Sigmoid colon (tissue), 7 donors: Measurements from ENCODE around the gene ZNF207. TPM values are rescaled to one million over a fixed set of nuclear protein-coding genes. Genes with fewer than 3 reads are reported as not detected.

Experiments
- DNase-seq: peaks from one replicate; pipeline ENCODE4 v3.0.0-alpha.2; 2019
- H3K27ac ChIP-seq, 4 donors: fragments of 200-600 bp; sonication (generic); one replicate each; pipeline ENCODE4 v1.5.1; 2016 to 2019; ENCODE audit warnings: mild to moderate bottlenecking in 1 of 4
- H3K27me3 ChIP-seq, 3 donors: fragments of 200-600 bp; sonication (generic); one replicate each; pipeline ENCODE4 v1.5.1; 2019; ENCODE audit warnings: mild to moderate bottlenecking in 1 of 3
- H3K36me3 ChIP-seq, 4 donors: fragments of 200-600 bp; sonication (generic); one replicate each; pipeline ENCODE4 v1.5.1; 2016 to 2019
- H3K4me1 ChIP-seq, 4 donors: fragments of 200-600 bp; sonication (generic); one replicate each; pipeline ENCODE4 v1.5.1; 2017 to 2019
- H3K4me3 ChIP-seq, 4 donors: fragments of 200-600 bp; sonication (generic); one replicate each; pipeline ENCODE4 v1.5.1; 2017 to 2019; ENCODE audit warnings: mild to moderate bottlenecking in 2 of 4, moderate library complexity in 1 of 4
- H3K9me3 ChIP-seq, 4 donors: fragments of 200-600 bp in 3 of 4; sonication (generic) in 3 of 4; one replicate each; pipeline versions ENCODE4 v1.5.1 to v1.6.1; 2013 to 2019
- CTCF ChIP-seq, 4 experiments: fragments of 450-650 bp in 3 of 4; fragments of 200-600 bp in 1 of 4; IDR thresholded peaks; one replicate each; pipeline ENCODE4 v1.5.1; 2016 to 2019; ENCODE audit warnings: antibody characterized with exemption in 4 of 4, mild to moderate bottlenecking in 3 of 4, moderate library complexity in 2 of 4
- EP300 ChIP-seq, 4 donors: sonication (generic); formaldehyde crosslinking; IDR thresholded peaks; one replicate each; pipeline ENCODE4 v1.6.1; 2017; ENCODE audit warnings: antibody characterized with exemption in 4 of 4
- POLR2A ChIP-seq, 2 donors: fragments of 450-650 bp; IDR thresholded peaks; one replicate each; pipeline ENCODE4 v1.6.1; 2016; ENCODE audit warnings: antibody characterized with exemption in 2 of 2, mild to moderate bottlenecking in 2 of 2, moderate library complexity in 2 of 2
- POLR2AphosphoS5 ChIP-seq, 4 donors: sonication (generic); formaldehyde crosslinking; IDR thresholded peaks; one replicate each; pipeline ENCODE4 v1.6.1; 2017; ENCODE audit warnings: antibody characterized with exemption in 4 of 4
- WGBS, 2 donors: extraction: QIAGEN DNeasy Blood & Tissue Kit; methylation state at CpG; one replicate each; pipeline ENCODE4 v1.1.7; 2013; 5-methylcytosine and 5-hydroxymethylcytosine counted together
- intact Hi-C: fragments of 100-400 bp; cut with DNase I; formaldehyde crosslinking; loops from one replicate; pipeline ENCODE4 v1.15.1; 2023
- polyA plus RNA-seq, 3 donors: library from polyadenylated mRNA; stranded (reverse); fragments of 200-250 nt; gene quantifications; one replicate each; pipeline ENCODE4 v1.2.3, GENCODE V29; 2013
- total RNA-seq, 4 donors: library from RNA; depleted of rRNA; stranded (reverse); fragments of >200 nt; gene quantifications; one replicate each; pipeline ENCODE4 v1.1.0, GENCODE V29; 2016
- donor health status: healthy with polysubstance abuse.
- donor health status: Bipolar disorder and iron deficiency.
- donor health status: healthy.

Gene ZNF207
- total and polyA plus RNA-seq, 7 donors = 61.9 to 132 (median 100) TPM

- Histone ChIP-seq H3K4me1 (peaks cover 0 to 71% (median 60%) of the 10 kb centered on the region in 4 donors), H3K4me3 (no peak overlapping the region), H3K27ac (peak overlapping the region in 1 of 4 donors; percentile 20), H3K36me3 (peaks cover 11 to 61% (median 28%) of the 10 kb centered on the region in 4 donors), H3K27me3 (no peaks in the 10 kb centered on the region), H3K9me3 (no peaks in the 10 kb centered on the region)
- WGBS, 2 donors = 66 to 68% methylated on average over 6 of the region's 6 CpGs
- TF ChIP-seq POLR2A (IDR thresholded peaks at IDR 0.05) (no peak), POLR2AphosphoS5 (IDR thresholded peaks at IDR 0.05) (no peak)
- intact Hi-C loops = no loop called here
- DNase-seq = no peak
Observed at GRCh38 chr17:32355649-32356377, 5.9 kb downstream of the ZNF207 start.

GRCh38 chr17:32356378-32356743 is 6.4 kb downstream of the ZNF207 start:
- TF ChIP-seq EP300 (IDR thresholded peaks at IDR 0.05) (no peak), POLR2A (IDR thresholded peaks at IDR 0.05) (no peak), CTCF (IDR thresholded peaks at IDR 0.05) (no peak), POLR2AphosphoS5 (IDR thresholded peaks at IDR 0.05) (no peak)
- H3K4me3 ChIP-seq = no peak overlapping the region
- no peaks in the 10 kb centered on the region for H3K27me3 ChIP-seq
- H3K36me3 ChIP-seq = peaks cover 15 to 67% (median 32%) of the 10 kb centered on the region in 4 donors
- WGBS, 2 donors = 91 to 95% methylated on average over 3 of the region's 3 CpGs
- intact Hi-C loops = no loop called here
- no peaks in the 10 kb centered on the region for H3K9me3 ChIP-seq
- peaks cover 0 to 68% (median 61%) of the 10 kb centered on the region in 4 donors for H3K4me1 ChIP-seq
- no peak for DNase-seq
- H3K27ac ChIP-seq = no peak overlapping the region

- 93 to 95% methylated on average over 5 of the region's 5 CpGs for WGBS, 2 donors
- peaks cover 15 to 71% (median 33%) of the 10 kb centered on the region in 4 donors for H3K36me3 ChIP-seq
Observed at GRCh38 chr17:32356750-32357149, 6.8 kb downstream of the ZNF207 start.

GRCh38 chr17:32357615-32358014 is 7.7 kb downstream of the ZNF207 start:
- TF ChIP-seq EP300 (IDR thresholded peaks at IDR 0.05) = no peak
- no peak for TF ChIP-seq CTCF (IDR thresholded peaks at IDR 0.05)
- H3K4me1 ChIP-seq = peaks cover 0 to 56% (median 49%) of the 10 kb centered on the region in 4 donors
- H3K36me3 ChIP-seq = peaks cover 15 to 79% (median 39%) of the 10 kb centered on the region in 4 donors
- H3K4me3 ChIP-seq = no peak overlapping the region
- no peak overlapping the region for H3K27ac ChIP-seq
- no peak for DNase-seq
- H3K9me3 ChIP-seq = no peaks in the 10 kb centered on the region
- no peaks in the 10 kb centered on the region for H3K27me3 ChIP-seq
- intact Hi-C loops = no loop called here
- 58 to 84% methylated on average over 8 of the region's 8 CpGs for WGBS, 2 donors

More at GRCh38 chr17:32356750-32357149, 6.8 kb downstream of the ZNF207 start:
- intact Hi-C loops = no loop called here
- TF ChIP-seq CTCF (IDR thresholded peaks at IDR 0.05) (no peak), EP300 (IDR thresholded peaks at IDR 0.05) (no peak), POLR2A (IDR thresholded peaks at IDR 0.05) (no peak), POLR2AphosphoS5 (IDR thresholded peaks at IDR 0.05) (no peak)
- Histone ChIP-seq H3K4me1 (peaks cover 0 to 64% (median 58%) of the 10 kb centered on the region in 4 donors), H3K4me3 (no peak overlapping the region), H3K9me3 (no peaks in the 10 kb centered on the region), H3K27me3 (no peaks in the 10 kb centered on the region), H3K27ac (no peak overlapping the region)
- no peak for DNase-seq

- intact Hi-C loops = no loop called here
- DNase-seq = no peak
- Histone ChIP-seq H3K36me3 (peaks cover 20 to 96% (median 57%) of the 10 kb centered on the region in 4 donors), H3K27me3 (no peaks in the 10 kb centered on the region), H3K9me3 (no peaks in the 10 kb centered on the region), H3K27ac (no peak overlapping the region), H3K4me1 (peaks cover 0 to 19% (median 12%) of the 10 kb centered on the region in 4 donors), H3K4me3 (no peak overlapping the region)
- no peak for TF ChIP-seq POLR2A (IDR thresholded peaks at IDR 0.05)
- no peak for TF ChIP-seq CTCF (IDR thresholded peaks at IDR 0.05)
- no peak for TF ChIP-seq EP300 (IDR thresholded peaks at IDR 0.05)
- WGBS, 2 donors = 91 to 98% methylated on average over 1 of the region's 1 CpG
Observed at GRCh38 chr17:32361270-32361669, 11.3 kb downstream of the ZNF207 start.
